ENCODE results near the gene SPRN.

DNA sequence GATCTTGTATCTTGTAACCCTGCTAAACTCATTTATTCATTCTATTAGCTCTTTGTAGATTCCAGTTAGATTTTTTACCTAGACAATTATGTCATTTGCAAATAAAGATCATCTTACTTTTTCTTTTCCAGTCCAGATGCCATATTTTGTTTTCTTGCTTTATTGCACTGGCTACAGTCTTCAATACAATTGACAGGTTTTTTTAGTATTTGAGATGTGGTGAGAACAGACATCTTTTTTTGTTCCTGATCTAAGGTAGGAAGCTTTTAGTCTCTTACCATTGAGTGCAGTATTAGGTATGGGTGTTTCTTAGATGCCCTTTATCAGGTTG, 12.1 kb downstream of the SPRN start:
- no peak for TF ChIP-seq GATA2 (IDR thresholded peaks at IDR 0.05; ENCODE audit: low read depth, low read length)
- no peak for TF ChIP-seq GATA3 (IDR thresholded peaks at IDR 0.05; ENCODE audit: low read depth, low read length)

Measured in SH-SY5Y (cell line).